Fibroblast of upper back skin (primary cell): ENCODE data around the gene ARHGAP1.

Experiments used
- DNase-seq: peaks from one replicate; pipeline ENCODE4 v3.0.0-alpha.2; 2013

ARHGAP1 gene

DNA sequence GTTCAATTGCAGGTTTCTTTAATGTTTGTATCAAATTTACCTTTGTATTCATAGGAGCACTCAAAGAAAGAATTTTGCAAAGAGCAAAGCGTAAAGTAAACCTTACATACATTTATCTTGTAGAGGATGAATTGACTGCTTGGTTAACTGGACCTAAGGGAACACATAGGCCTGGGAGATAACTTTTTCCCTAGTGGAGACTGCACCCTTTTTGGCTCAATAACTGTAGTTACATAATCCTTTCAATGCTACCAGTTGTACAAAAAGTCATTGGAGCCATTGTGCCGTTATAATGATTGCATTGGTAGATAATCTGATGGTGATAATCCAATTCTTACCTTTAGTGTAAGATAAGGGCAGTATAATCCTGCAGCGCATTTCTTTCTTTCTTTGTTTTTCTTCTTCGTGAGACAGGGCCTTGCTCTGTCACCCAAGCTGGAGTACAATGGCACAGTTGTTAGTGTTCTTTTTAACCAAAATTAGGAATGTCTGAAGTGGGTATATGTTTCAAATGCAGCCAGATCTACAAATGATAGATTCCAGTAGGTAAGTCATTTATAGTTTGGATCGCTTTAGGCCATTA lies 64.8 kb downstream of the ARHGAP1 start:
- DNase-seq: no peak

DNA sequence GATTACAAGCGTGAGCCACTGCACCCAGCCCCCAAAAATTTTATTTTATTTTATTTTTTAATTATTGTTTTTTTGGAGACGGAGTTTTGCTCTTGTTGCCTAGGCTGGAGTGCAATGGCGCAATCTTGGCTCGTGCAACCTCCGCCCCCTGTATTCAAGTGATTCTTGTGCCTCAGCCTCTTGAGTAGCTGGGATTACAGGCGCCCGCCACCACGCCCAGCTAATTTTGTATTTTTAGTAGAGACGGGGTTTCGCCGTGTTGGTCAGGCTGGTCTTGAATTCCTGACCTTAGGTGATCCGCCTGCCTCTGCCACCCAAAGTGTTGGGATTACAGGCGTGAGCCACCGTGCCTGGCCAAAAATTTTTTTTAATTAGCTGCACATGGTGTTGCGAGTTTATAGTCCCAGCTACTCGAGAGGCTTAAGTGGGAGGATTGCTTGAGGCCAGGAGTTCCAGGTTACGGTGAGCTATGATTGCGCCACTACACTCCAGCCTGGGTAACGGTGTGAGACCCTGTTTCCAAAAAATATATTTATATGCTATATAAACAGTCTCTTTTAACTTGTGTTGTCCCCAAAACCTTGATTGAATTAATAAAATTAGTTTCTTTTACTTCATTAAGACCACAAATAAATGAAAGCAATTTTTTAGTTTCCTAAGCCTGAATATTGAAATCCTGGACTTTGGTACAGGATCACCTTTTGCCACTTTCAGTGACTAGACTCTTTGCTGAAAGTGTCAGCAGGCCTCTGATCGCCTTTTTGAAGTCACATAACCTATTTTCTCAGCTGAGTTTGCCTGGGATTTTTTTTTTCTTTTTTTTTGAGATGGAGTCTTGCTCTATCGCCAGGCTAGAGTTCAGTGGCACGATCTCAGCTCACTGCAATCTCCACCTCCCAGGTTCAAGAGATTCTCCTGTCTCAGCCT lies 66.9 kb downstream of the ARHGAP1 start:
- DNase-seq: no peak

DNA sequence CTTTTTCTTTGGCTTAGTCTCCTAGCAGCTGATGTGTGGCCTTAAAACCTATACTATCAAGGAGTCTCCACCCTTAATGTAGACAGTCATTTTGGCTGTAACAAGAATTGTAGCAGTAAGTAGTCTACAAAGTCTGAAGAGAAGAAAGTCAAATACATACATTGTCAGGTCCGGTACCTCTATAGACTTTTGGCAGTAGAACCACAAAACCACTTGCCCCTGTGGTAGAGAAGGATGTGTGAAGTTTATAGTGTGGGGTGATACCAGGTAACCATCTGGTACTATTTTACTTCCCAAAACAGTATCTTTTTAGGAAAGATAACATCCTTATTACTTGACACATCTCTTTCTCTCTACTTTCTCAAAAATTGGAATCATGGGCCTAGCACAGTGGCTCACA lies 67.9 kb downstream of the ARHGAP1 start:
- no peak for DNase-seq

DNA sequence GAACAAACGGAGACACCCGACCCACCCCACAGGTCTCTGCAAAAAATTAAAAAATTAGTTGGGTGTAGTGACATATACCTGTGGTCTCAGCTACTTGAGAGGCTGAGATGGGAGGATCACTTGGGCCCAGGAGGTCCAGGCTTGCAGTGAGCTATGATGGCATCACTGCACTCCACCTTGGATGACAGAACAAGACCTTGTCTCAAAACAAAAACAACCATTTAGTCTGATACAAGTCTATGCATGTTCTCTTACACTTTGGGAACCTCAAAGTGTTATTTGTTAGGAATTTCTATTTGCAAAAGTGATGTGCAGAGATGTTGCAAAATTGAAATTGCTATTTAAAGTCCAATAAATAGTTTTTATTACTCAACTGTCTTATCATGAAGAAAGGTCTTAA lies 68.7 kb downstream of the ARHGAP1 start:
- DNase-seq: no peak

DNA sequence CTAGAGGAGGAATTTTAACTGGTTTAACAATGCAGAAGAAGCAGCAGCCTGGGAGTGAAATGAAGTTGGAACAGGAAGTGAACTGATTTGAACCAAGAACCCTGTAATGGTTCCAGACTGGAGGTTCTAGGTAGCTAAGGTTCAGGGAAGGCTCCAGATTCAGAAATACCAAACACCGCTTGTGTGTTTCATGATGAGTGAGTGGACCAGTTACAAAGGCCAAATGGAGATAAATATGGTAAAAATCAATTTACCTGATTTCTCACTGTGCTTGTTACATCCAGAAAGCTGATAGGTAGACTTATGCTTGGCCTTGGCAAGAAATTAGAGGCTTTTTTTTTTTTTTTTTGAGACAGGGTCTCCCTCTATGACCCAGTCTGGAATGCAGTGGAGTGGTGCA lies 70.2 kb downstream of the ARHGAP1 start:
- DNase-seq: no peak

DNA sequence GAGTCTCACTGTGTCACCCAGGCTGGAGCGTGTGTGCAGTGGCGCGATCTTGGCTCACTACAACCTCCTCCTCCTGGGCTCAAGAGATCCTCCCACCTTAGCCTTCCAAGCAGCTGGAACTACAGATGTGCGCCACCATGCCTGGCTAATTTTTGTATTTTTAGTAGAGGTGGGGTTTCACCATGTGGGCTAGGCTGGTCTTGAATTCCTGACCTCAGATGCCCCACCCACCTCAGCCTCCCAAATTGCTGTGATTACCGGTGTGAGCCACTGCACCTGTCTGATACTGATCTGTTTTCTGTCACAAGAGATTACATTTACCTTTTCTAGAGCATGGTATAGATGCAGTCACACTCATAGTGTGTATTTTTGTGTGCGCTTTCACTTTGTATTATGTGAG lies 71.5 kb downstream of the ARHGAP1 start:
- no peak for DNase-seq
